Measurements from ENCODE around the gene WDR5B.
"Not testable (repeated sequence)": the region's sequence is repeated elsewhere in the genome, so short reads cannot be mapped to it uniquely, and the experiment has no call there.

Gene WDR5B

GRCh38 chr3:122389892-122390291 lies 26.0 kb downstream of the WDR5B start:
- DNase-seq (ENCODE audit: insufficient read length) (no peak), FAIRE-seq (no peak)
- TF ChIP-seq TAF1 (IDR thresholded peaks at IDR 0.05; ENCODE audit: borderline replicate concordance, low read depth, low read length) (no peak), POLR2AphosphoS5 (IDR thresholded peaks at IDR 0.05; ENCODE audit: low read depth, low read length) (no peak), POLR2A (IDR thresholded peaks at IDR 0.05; ENCODE audit: low read depth, low read length) (no peak)

DNA sequence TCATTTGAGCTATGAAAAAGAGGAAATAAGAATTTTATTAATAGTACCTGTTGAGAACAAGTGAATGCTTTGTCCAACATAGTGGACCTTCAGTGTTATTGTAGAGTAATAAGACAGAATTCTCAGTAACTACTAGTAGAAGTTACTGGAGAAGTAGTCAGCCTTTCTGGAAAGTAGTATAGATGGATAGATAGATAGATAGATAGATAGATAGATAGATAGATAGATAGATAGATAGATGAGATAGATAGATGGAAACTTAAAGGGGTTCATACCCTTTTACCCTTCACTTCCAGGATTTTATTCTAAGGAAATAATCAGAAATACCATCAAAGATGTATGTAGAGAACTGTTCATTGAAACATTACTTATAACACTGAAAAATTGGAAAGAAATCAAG lies 26.7 kb downstream of the WDR5B start:
- no peak for TF ChIP-seq TAF1 (IDR thresholded peaks at IDR 0.05; ENCODE audit: borderline replicate concordance, low read depth, low read length)
- TF ChIP-seq POLR2AphosphoS5 (IDR thresholded peaks at IDR 0.05; ENCODE audit: low read depth, low read length): no peak
- no peak for TF ChIP-seq POLR2A (IDR thresholded peaks at IDR 0.05; ENCODE audit: low read depth, low read length)
- DNase-seq (ENCODE audit: insufficient read length) (no peak), FAIRE-seq (no peak)

DNA sequence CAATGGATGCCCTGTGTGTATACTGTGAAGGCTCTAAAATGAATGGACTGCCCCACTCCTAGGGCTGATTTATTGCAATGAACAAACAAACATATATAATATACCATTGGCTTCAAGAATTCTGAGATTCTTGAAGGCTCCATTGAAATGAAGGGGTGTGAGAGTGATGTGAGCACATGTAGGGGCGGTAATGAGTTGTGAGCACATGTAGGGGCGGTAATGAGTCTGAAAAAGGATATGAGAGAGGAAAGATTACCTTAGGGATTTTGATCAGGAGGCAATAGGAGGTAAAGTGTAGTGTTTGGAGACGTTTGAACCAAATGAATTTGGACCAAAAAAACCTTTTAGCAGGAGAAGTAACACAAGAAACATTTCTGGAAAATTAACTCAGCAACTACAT lies 28.2 kb downstream of the WDR5B start:
- TF ChIP-seq POLR2A (IDR thresholded peaks at IDR 0.05; ENCODE audit: low read depth, low read length): no peak
- TF ChIP-seq TAF1 (IDR thresholded peaks at IDR 0.05; ENCODE audit: borderline replicate concordance, low read depth, low read length): no peak
- no peak for TF ChIP-seq POLR2AphosphoS5 (IDR thresholded peaks at IDR 0.05; ENCODE audit: low read depth, low read length)
- FAIRE-seq (no peak), DNase-seq (ENCODE audit: insufficient read length) (no peak)

- peak; percentile 98 for FAIRE-seq
- TF ChIP-seq POLR2A (IDR thresholded peaks at IDR 0.05; ENCODE audit: low read depth, low read length) (peak; percentile 88), TAF1 (IDR thresholded peaks at IDR 0.05; ENCODE audit: borderline replicate concordance, low read depth, low read length) (peak; percentile 59; the same call in 1 of the 2 replicates), POLR2AphosphoS5 (IDR thresholded peaks at IDR 0.05; ENCODE audit: low read depth, low read length) (peak; percentile 73; the same call in 1 of the 2 replicates)
Observed at GRCh38 chr3:122383771-122384697, 31.8 kb downstream of the WDR5B start, which contains the start of gene FAM162A. TSS of gene FAM162A (plus strand) at chr3:122384182. CDS start at chr3:122384266, 84 bp downstream.

GRCh38 chr3:122382888-122383666 lies 32.8 kb downstream of the WDR5B start, which contains the start of gene MIX23:
TSS of gene MIX23 (minus strand) at chr3:122383231. CDS start at chr3:122383224, 7 bp downstream.
- FAIRE-seq: peak; percentile 94

More at GRCh38 chr3:122383771-122384697, 31.8 kb downstream of the WDR5B start, which contains the start of gene FAM162A:
- peak; percentile 79 for DNase-seq (ENCODE audit: insufficient read length)

DNA sequence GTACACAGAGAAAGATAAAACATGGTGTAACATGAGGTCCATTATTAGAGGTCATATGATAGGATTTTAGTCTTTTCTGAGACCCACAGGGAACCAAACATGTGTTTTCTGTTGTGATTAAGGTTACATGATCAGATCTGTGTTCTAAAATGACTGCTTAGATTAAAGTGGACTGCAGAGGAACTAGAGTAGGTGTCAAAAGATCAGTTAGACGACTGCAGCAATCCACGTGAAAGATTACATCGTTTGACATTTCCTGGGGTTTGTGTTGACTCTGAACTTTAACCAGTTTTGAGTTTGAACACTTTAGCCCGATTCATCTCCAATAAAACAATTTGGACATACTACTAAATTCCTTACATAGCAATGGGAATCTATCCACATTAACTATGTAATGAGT lies 37.9 kb downstream of the WDR5B start:
- FAIRE-seq (no peak), DNase-seq (ENCODE audit: insufficient read length) (no peak)
- no peak for TF ChIP-seq TAF1 (IDR thresholded peaks at IDR 0.05; ENCODE audit: borderline replicate concordance, low read depth, low read length)
- no peak for TF ChIP-seq POLR2AphosphoS5 (IDR thresholded peaks at IDR 0.05; ENCODE audit: low read depth, low read length)
- TF ChIP-seq POLR2A (IDR thresholded peaks at IDR 0.05; ENCODE audit: low read depth, low read length): no peak

More at GRCh38 chr3:122382888-122383666, 32.8 kb downstream of the WDR5B start, which contains the start of gene MIX23:
- DNase-seq (ENCODE audit: insufficient read length): peak; percentile 51
- TF ChIP-seq POLR2AphosphoS5 (IDR thresholded peaks at IDR 0.05; ENCODE audit: low read depth, low read length) (no peak), POLR2A (IDR thresholded peaks at IDR 0.05; ENCODE audit: low read depth, low read length) (peak; percentile 66; the same call in 1 of the 2 replicates), TAF1 (IDR thresholded peaks at IDR 0.05; ENCODE audit: borderline replicate concordance, low read depth, low read length) (peak; percentile 76; the same call in 1 of the 2 replicates)

DNA sequence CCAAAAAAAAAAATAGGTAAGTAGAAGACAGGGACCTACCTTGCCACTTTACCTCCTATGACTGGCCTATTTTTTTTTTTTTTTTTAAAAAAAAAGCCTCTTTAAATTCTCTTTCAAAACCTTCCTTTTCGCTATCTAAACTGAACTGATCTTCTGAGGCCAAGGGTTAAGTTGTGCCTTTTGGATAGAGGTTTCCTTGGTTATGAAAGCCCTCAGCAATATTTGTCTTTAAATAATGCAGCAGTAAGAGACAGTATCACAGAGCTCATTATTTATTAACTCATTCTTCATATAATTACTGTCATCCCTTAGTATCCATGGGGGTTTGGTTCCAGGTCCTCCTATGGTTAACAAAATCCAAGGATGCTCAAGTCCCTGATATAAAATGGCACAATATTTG lies 41.8 kb downstream of the WDR5B start:
- no peak for DNase-seq (ENCODE audit: insufficient read length)
- FAIRE-seq: no peak
- TF ChIP-seq POLR2AphosphoS5 (IDR thresholded peaks at IDR 0.05; ENCODE audit: low read depth, low read length): no peak
- no peak for TF ChIP-seq TAF1 (IDR thresholded peaks at IDR 0.05; ENCODE audit: borderline replicate concordance, low read depth, low read length)
- no peak for TF ChIP-seq POLR2A (IDR thresholded peaks at IDR 0.05; ENCODE audit: low read depth, low read length)

DNA sequence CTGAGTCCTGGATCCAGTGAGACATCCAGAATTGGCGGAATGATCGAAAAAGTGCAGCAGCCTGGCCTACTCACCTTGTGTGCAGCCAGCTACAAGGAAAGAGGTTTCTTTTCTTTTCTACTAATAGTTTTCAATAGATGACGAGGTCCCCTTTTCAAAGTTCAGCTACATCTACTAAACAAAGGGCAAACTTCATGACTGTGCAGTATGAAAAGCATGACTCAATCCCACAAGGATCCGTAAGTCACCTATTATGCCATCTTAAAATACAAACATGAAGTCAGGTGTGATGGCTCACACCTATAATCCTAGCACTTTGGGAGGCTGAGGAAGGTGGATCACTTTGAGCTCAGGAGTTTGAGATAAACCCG lies 49.5 kb downstream of the WDR5B start:
- DNase-seq (ENCODE audit: insufficient read length) (no peak), FAIRE-seq (no peak)
- TF ChIP-seq POLR2AphosphoS5 (IDR thresholded peaks at IDR 0.05; ENCODE audit: low read depth, low read length): no peak
- no peak for TF ChIP-seq POLR2A (IDR thresholded peaks at IDR 0.05; ENCODE audit: low read depth, low read length)
- no peak for TF ChIP-seq TAF1 (IDR thresholded peaks at IDR 0.05; ENCODE audit: borderline replicate concordance, low read depth, low read length)

DNA sequence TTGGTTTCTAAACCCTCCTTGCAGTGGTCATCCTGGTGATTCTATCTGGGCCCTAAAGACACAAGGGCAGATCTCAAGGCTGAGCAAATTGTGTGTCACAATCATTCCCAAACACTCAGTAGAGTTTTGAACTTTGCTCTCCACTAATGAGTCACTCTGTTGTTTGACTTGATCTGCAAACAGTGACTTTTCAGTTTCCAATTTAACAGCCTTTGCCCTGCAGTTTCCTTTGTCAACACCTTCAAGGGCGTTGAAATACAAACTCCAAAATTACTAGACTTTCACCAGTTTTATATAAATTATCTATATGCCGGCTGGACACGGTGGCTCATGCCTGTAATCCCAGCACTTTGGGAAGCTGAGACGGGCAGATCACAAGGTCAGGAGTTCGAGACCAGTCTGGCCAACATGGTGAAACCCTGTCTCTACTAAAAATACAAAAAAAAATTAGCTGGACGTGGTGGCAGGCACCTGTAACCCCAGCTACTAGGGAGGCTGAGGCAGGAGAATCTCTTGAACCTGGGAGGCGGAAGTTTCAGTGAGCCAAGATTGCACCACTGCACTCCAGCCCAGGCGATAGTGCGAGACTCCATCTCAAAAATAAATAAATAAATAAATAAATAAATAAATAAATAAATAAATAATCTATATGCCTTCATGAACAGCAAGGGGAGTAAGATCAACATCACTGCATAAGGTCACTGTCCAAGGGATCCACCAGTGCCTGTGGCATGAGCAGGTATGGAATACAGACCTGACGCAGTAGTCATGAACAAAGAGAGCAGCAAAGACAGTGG lies 50.1 kb downstream of the WDR5B start:
- not testable (repeated sequence) for DNase-seq (ENCODE audit: insufficient read length)
- FAIRE-seq: peak; percentile 56

DNA sequence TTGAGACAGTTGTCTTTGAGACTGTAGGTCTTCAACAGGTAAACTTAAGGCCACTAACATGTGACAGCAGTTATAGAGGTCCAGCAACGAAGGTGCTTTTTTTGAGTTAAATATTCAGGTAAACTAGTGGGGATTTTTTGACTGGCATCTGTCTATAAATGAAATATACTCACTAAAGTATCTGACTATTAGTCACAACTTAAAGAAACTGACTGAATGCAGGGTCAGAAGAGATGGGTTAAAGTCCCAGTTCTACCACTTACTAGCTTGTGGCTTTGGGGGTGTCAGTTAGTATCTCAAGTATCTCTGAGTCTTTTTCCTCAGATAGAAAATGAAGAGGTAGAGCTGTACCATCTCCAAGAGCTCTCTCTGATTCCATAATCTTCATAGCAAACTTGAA lies 50.8 kb downstream of the WDR5B start:
- DNase-seq (ENCODE audit: insufficient read length): no peak
- no peak for FAIRE-seq
- TF ChIP-seq TAF1 (IDR thresholded peaks at IDR 0.05; ENCODE audit: borderline replicate concordance, low read depth, low read length) (no peak), POLR2AphosphoS5 (IDR thresholded peaks at IDR 0.05; ENCODE audit: low read depth, low read length) (no peak), POLR2A (IDR thresholded peaks at IDR 0.05; ENCODE audit: low read depth, low read length) (no peak)

DNA sequence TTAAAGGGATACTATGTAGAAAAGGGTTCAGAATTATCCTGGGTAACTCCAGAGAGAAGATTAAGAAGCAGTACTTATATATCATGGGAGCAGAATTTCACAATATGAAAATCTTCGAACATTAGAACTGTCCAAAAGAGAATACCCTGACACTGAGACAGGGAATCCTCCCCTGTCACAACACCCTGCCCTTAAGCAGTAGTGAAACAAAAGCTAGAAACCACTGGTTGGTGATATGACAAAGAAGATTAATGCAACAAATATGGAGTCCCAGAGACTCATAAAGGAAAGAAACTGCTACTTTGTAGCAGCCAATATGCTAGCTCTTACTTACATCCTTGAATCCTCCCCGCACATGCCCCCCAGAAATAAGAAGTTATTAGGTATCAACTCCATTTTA lies 51.4 kb downstream of the WDR5B start:
- DNase-seq (ENCODE audit: insufficient read length) (no peak), FAIRE-seq (no peak)
- TF ChIP-seq POLR2AphosphoS5 (IDR thresholded peaks at IDR 0.05; ENCODE audit: low read depth, low read length) (no peak), TAF1 (IDR thresholded peaks at IDR 0.05; ENCODE audit: borderline replicate concordance, low read depth, low read length) (no peak), POLR2A (IDR thresholded peaks at IDR 0.05; ENCODE audit: low read depth, low read length) (no peak)
